Activated CD4-positive, alpha-beta memory T cell treated with anti-CD3 and anti-CD28 coated beads, Interleukin-2, amount 10 ng/mL, durations not matched to agents 7 days and 5 days (primary cell): ENCODE measurements around the gene L3MBTL1. TPM values are rescaled to one million over a fixed set of nuclear protein-coding genes. Genes with fewer than 3 reads are reported as not detected.
"Not testable (repeated sequence)": the region's sequence is repeated elsewhere in the genome, so short reads cannot be mapped to it uniquely, and the experiment has no call there.

Source experiments
- CTCF ChIA-PET: fragments of 350-600 bp; sonication (Branson Sonifier 250); formaldehyde crosslinking; loops from one replicate; lab custom pipeline; 2021; ENCODE audit warnings: antibody characterized with exemption, inconsistent platforms; lab: Charles Lee
- POLR2A ChIA-PET: fragments of 350-600 bp; sonication (Branson Sonifier 250); formaldehyde crosslinking; loops from one replicate; lab custom pipeline; 2021; ENCODE audit warnings: antibody characterized with exemption; lab: Charles Lee
- DNase-seq: peaks from one replicate; pipeline ENCODE4 v3.0.0-alpha.2; 2020
- H3K27ac Mint-ChIP-seq: one replicate; pipeline ENCODE4 v1.8.0; 2021; ENCODE audit warnings: mild to moderate bottlenecking, mixed read lengths
- H3K27me3 Mint-ChIP-seq: one replicate; pipeline ENCODE4 v1.8.0; 2021; ENCODE audit warnings: mixed read lengths
- H3K36me3 Mint-ChIP-seq: one replicate; pipeline ENCODE4 v1.8.0; 2021; ENCODE audit warnings: low read depth, mixed read lengths
- H3K4me1 Mint-ChIP-seq: one replicate; pipeline ENCODE4 v1.8.0; 2021; ENCODE audit warnings: mixed read lengths
- H3K4me3 Mint-ChIP-seq: one replicate; pipeline ENCODE4 v1.8.0; 2021; ENCODE audit warnings: mild to moderate bottlenecking, mixed read lengths
- H3K9me3 Mint-ChIP-seq: one replicate; pipeline ENCODE4 v1.8.0; 2021; ENCODE audit warnings: mixed read lengths
- total RNA-seq, 2 experiments: library from RNA; stranded (reverse); gene quantifications; one replicate each; pipeline ENCODE4 v1.2.3, GENCODE V29; 2021

L3MBTL1 gene
- total RNA-seq, 2 experiments from 2014 or later, result 7.3 to 7.4 TPM

- Mint-ChIP-seq H3K4me3 (no peak overlapping the region), H3K9me3 (no peaks in the 10 kb centered on the region), H3K27me3 (no peaks in the 10 kb centered on the region), H3K4me1 (peaks cover 11% of the 10 kb centered on the region), H3K27ac (no peak overlapping the region), H3K36me3 (peaks cover 41% of the 10 kb centered on the region)
- no peak for DNase-seq
- POLR2A ChIA-PET, result interaction anchor here (2.3 kb wide), 1 partner anchor 10 kb away, joined by 21 read pairs; the partner anchor contains the start of gene SRSF6
- CTCF ChIA-PET, result no interaction called here
Observed at GRCh38 chr20:43467589-43467988, 39.9 kb upstream of the L3MBTL1 start.

GRCh38 chr20:43472671-43473380 is 34.7 kb upstream of the L3MBTL1 start:
- Mint-ChIP-seq H3K4me1 (no peaks in the 10 kb centered on the region), H3K27me3 (peaks cover 4% of the 10 kb centered on the region), H3K27ac (no peak overlapping the region), H3K4me3 (no peak overlapping the region), H3K36me3 (peaks cover 6% of the 10 kb centered on the region), H3K9me3 (no peaks in the 10 kb centered on the region)
- POLR2A ChIA-PET, result interaction anchor here (3.2 kb wide), 1 partner anchor 15 kb away, joined by 13 read pairs; the partner anchor contains the start of gene SRSF6
- CTCF ChIA-PET, result no interaction called here
- DNase-seq, result no peak

GRCh38 chr20:43473381-43473704 is 34.2 kb upstream of the L3MBTL1 start:
- no peaks in the 10 kb centered on the region for H3K9me3 Mint-ChIP-seq
- H3K36me3 Mint-ChIP-seq, result peaks cover 6% of the 10 kb centered on the region
- DNase-seq, result no peak
- H3K27me3 Mint-ChIP-seq, result peaks cover 8% of the 10 kb centered on the region
- H3K4me3 Mint-ChIP-seq, result no peak overlapping the region
- CTCF ChIA-PET, result no interaction called here
- POLR2A ChIA-PET, result interaction anchor here (3.2 kb wide), 1 partner anchor 15 kb away, joined by 13 read pairs; the partner anchor contains the start of gene SRSF6
- no peaks in the 10 kb centered on the region for H3K4me1 Mint-ChIP-seq
- H3K27ac Mint-ChIP-seq, result no peak overlapping the region

- H3K27me3 Mint-ChIP-seq, result peaks cover 16% of the 10 kb centered on the region
- H3K9me3 Mint-ChIP-seq, result no peaks in the 10 kb centered on the region
- no peaks in the 10 kb centered on the region for H3K4me1 Mint-ChIP-seq
- POLR2A ChIA-PET, result interaction anchor here (0.6 to 1.3 kb wide), 4 partner anchors 13 to 315 kb away, joined by 3 to 4 read pairs (median 3); partner anchors contain the start of gene SRSF6
- CTCF ChIA-PET, result no interaction called here
- H3K27ac Mint-ChIP-seq, result no peak overlapping the region
- DNase-seq, result no peak
- no peak overlapping the region for H3K4me3 Mint-ChIP-seq
- H3K36me3 Mint-ChIP-seq, result peaks cover 2% of the 10 kb centered on the region
Observed at GRCh38 chr20:43477193-43477592, 30.3 kb upstream of the L3MBTL1 start.

- Mint-ChIP-seq H3K36me3 (peaks cover 2% of the 10 kb centered on the region), H3K27ac (no peak overlapping the region), H3K27me3 (peaks cover 16% of the 10 kb centered on the region), H3K9me3 (no peaks in the 10 kb centered on the region), H3K4me1 (no peaks in the 10 kb centered on the region), H3K4me3 (no peak overlapping the region)
- ChIA-PET POLR2A (interaction anchor here (0.6 to 1.3 kb wide), 4 partner anchors 14 to 314 kb away, joined by 3 to 4 read pairs (median 3); partner anchors contain the start of gene SRSF6), CTCF (no interaction called here)
- no peak for DNase-seq
Observed at GRCh38 chr20:43477619-43478018, 29.9 kb upstream of the L3MBTL1 start.

GRCh38 chr20:43490038-43490437 is 17.5 kb upstream of the L3MBTL1 start:
- Mint-ChIP-seq H3K9me3 (peaks cover 14% of the 10 kb centered on the region), H3K27ac (no peak overlapping the region), H3K4me3 (no peak overlapping the region), H3K4me1 (peaks cover 14% of the 10 kb centered on the region), H3K27me3 (peaks cover 2% of the 10 kb centered on the region), H3K36me3 (peaks cover 7% of the 10 kb centered on the region)
- ChIA-PET POLR2A (interaction anchor here (1.1 kb wide), 1 partner anchor 33 kb away, joined by 3 read pairs; the partner anchor contains the start of gene SRSF6), CTCF (interaction anchor here (0.6 to 0.7 kb wide), 2 partner anchors 304 to 701 kb away, joined by 3 to 5 read pairs; no protein-coding TSS in a partner anchor)
- DNase-seq, result no peak

GRCh38 chr20:43492101-43492500 is 15.4 kb upstream of the L3MBTL1 start:
- Mint-ChIP-seq H3K36me3 (peaks cover 7% of the 10 kb centered on the region), H3K27me3 (peaks cover 2% of the 10 kb centered on the region), H3K4me3 (no peak overlapping the region), H3K4me1 (peaks cover 14% of the 10 kb centered on the region), H3K9me3 (peaks cover 8% of the 10 kb centered on the region), H3K27ac (no peak overlapping the region)
- CTCF ChIA-PET, result no interaction called here
- DNase-seq, result no peak
- POLR2A ChIA-PET, result interaction anchor here (1.0 to 1.2 kb wide), 2 partner anchors 22 to 34 kb away, joined by 3 to 7 read pairs; partner anchors contain the start of gene SRSF6

- Mint-ChIP-seq H3K9me3 (peaks cover 2% of the 10 kb centered on the region), H3K27me3 (peaks cover 2% of the 10 kb centered on the region), H3K27ac (no peak overlapping the region), H3K36me3 (no peaks in the 10 kb centered on the region), H3K4me1 (peaks cover 14% of the 10 kb centered on the region), H3K4me3 (no peak overlapping the region)
- POLR2A ChIA-PET, result no interaction called here
- no peak for DNase-seq
- CTCF ChIA-PET, result interaction anchor here (1.0 kb wide), 1 partner anchor 19 kb away, joined by 3 read pairs; no protein-coding TSS in a partner anchor
Observed at GRCh38 chr20:43495388-43495787, 12.1 kb upstream of the L3MBTL1 start.

- H3K9me3 Mint-ChIP-seq, H3K27ac Mint-ChIP-seq, POLR2A ChIA-PET, H3K4me3 Mint-ChIP-seq, H3K36me3 Mint-ChIP-seq, H3K4me1 Mint-ChIP-seq, DNase-seq: not testable (repeated sequence)
- CTCF ChIA-PET, result interaction anchor here (0.6 kb wide), 1 partner anchor 93 kb away, joined by 3 read pairs; no protein-coding TSS in a partner anchor
- peaks cover 30% of the 10 kb centered on the region for H3K27me3 Mint-ChIP-seq
Observed at GRCh38 chr20:43502021-43502420, 5.5 kb upstream of the L3MBTL1 start.

GRCh38 chr20:43506238-43506637 is 1.3 kb upstream of the L3MBTL1 start:
- H3K4me1 Mint-ChIP-seq, result peaks cover 6% of the 10 kb centered on the region
- H3K4me3 Mint-ChIP-seq, result no peak overlapping the region
- no peaks in the 10 kb centered on the region for H3K36me3 Mint-ChIP-seq
- no peak for DNase-seq
- CTCF ChIA-PET, result no interaction called here
- H3K27ac Mint-ChIP-seq, result no peak overlapping the region
- POLR2A ChIA-PET, result interaction anchor here (1.5 kb wide), 1 partner anchor 49 kb away, joined by 5 read pairs; the partner anchor contains the start of gene SRSF6
- peaks cover 43% of the 10 kb centered on the region for H3K27me3 Mint-ChIP-seq
- H3K9me3 Mint-ChIP-seq, result no peaks in the 10 kb centered on the region

GRCh38 chr20:43508106-43508505 is 609 bp downstream of the L3MBTL1 start:
- Mint-ChIP-seq H3K36me3 (no peaks in the 10 kb centered on the region), H3K27ac (no peak overlapping the region), H3K27me3 (peaks cover 42% of the 10 kb centered on the region), H3K9me3 (no peaks in the 10 kb centered on the region), H3K4me1 (peaks cover 6% of the 10 kb centered on the region), H3K4me3 (peak overlapping the region; percentile 51)
- ChIA-PET CTCF (no interaction called here), POLR2A (interaction anchor here (1.3 kb wide), 1 partner anchor 51 kb away, joined by 4 read pairs; no protein-coding TSS in a partner anchor)
- no peak for DNase-seq

GRCh38 chr20:43508604-43509040 is 1.1 kb downstream of the L3MBTL1 start:
- Mint-ChIP-seq H3K27me3 (peaks cover 37% of the 10 kb centered on the region), H3K36me3 (no peaks in the 10 kb centered on the region), H3K9me3 (no peaks in the 10 kb centered on the region), H3K4me3 (peak overlapping the region; percentile 17), H3K4me1 (peaks cover 6% of the 10 kb centered on the region), H3K27ac (no peak overlapping the region)
- DNase-seq, result no peak
- ChIA-PET POLR2A (interaction anchor here (1.3 kb wide), 1 partner anchor 51 kb away, joined by 4 read pairs; no protein-coding TSS in a partner anchor), CTCF (no interaction called here)

GRCh38 chr20:43511879-43512278 is 4.4 kb downstream of the L3MBTL1 start:
- H3K36me3 Mint-ChIP-seq, result no peaks in the 10 kb centered on the region
- H3K4me3 Mint-ChIP-seq, result no peak overlapping the region
- H3K27ac Mint-ChIP-seq, result no peak overlapping the region
- H3K4me1 Mint-ChIP-seq, result peaks cover 15% of the 10 kb centered on the region
- H3K27me3 Mint-ChIP-seq, result peaks cover 15% of the 10 kb centered on the region
- no peaks in the 10 kb centered on the region for H3K9me3 Mint-ChIP-seq
- no peak for DNase-seq
- POLR2A ChIA-PET, result interaction anchor here (1.0 kb wide), 1 partner anchor 55 kb away, joined by 3 read pairs; no protein-coding TSS in a partner anchor
- CTCF ChIA-PET, result no interaction called here
